Spleen (tissue), 7 donors: ENCODE results near the gene SCO1.

Experiments
- POLR2A ChIP-seq, 3 donors: fragments of 450-650 bp; IDR thresholded peaks; one replicate each; pipeline ENCODE4 v1.5.1; 2017; ENCODE audit warnings: antibody characterized with exemption in 3 of 3, mild to moderate bottlenecking in 1 of 3
- TF ChIP-seq, protein P1 (sequence below), 11 experiments: fragments of 200-600 bp in 7 of 11; fragments of 450-650 bp in 4 of 11; sonication (generic) in 4 of 11; IDR thresholded peaks in 8 of 11; conservative IDR thresholded peaks in 3 of 11; 1 replicate in 7 of 11; 2 replicates in 4 of 11; pipeline versions ENCODE4 v1.4.0 to v1.8.0; 2016 to 2021; ENCODE audit warnings: antibody characterized with exemption in 11 of 11, inconsistent platforms in 4 of 11, mild to moderate bottlenecking in 1 of 11
- donor health status: DM: no; HTN: no; CAD: no; lungs with moderate emphysema.
- donor health status: DM: no; HTN: no; CAD: no.
- donor health status: DM: no; HTN: no; CAD: no.

DNA sequence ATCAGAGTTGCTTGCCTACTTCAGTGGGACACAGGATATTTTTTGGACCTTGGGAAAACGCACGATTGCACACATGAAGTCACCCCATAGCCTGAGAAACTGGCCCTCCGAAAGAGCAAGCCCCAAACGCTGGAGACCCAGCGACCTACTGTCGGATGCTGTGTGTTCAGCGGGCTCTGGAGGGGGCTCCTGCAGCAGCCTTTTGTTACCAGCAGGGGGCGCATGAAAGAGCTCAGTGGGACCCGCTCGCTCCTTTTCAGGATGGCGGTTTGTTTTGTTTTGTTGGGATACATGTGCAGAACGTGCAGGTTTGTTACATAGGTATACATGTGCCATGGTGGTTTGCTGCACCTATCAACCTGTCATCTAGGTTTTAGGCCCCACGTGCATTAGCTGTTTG, 68.6 kb downstream of the SCO1 start:
- no peak for TF ChIP-seq POLR2A (IDR thresholded peaks at IDR 0.05)
- TF ChIP-seq, protein P1, sequence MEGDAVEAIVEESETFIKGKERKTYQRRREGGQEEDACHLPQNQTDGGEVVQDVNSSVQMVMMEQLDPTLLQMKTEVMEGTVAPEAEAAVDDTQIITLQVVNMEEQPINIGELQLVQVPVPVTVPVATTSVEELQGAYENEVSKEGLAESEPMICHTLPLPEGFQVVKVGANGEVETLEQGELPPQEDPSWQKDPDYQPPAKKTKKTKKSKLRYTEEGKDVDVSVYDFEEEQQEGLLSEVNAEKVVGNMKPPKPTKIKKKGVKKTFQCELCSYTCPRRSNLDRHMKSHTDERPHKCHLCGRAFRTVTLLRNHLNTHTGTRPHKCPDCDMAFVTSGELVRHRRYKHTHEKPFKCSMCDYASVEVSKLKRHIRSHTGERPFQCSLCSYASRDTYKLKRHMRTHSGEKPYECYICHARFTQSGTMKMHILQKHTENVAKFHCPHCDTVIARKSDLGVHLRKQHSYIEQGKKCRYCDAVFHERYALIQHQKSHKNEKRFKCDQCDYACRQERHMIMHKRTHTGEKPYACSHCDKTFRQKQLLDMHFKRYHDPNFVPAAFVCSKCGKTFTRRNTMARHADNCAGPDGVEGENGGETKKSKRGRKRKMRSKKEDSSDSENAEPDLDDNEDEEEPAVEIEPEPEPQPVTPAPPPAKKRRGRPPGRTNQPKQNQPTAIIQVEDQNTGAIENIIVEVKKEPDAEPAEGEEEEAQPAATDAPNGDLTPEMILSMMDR (IDR thresholded peaks at IDR 0.05 in 8 of 11, conservative IDR thresholded peaks at IDR 0.05 in 3 of 11): peak in 6 of 11 experiments; percentile 20 to 50 (median 28)
